HG02981 (cell line): Measurements from ENCODE around the gene GAPDH.
"Not testable (repeated sequence)": the region's sequence is repeated elsewhere in the genome, so short reads cannot be mapped to it uniquely, and the experiment has no call there.

Experiments
- ATAC-seq: cut with Tn5 transposase; IDR thresholded peaks from one replicate; pipeline ENCODE4 v1.9.1; 2021; ENCODE audit warnings: mild to moderate bottlenecking, moderate library complexity; ENCODE audit not compliant: unreplicated experiment

The GAPDH gene

DNA sequence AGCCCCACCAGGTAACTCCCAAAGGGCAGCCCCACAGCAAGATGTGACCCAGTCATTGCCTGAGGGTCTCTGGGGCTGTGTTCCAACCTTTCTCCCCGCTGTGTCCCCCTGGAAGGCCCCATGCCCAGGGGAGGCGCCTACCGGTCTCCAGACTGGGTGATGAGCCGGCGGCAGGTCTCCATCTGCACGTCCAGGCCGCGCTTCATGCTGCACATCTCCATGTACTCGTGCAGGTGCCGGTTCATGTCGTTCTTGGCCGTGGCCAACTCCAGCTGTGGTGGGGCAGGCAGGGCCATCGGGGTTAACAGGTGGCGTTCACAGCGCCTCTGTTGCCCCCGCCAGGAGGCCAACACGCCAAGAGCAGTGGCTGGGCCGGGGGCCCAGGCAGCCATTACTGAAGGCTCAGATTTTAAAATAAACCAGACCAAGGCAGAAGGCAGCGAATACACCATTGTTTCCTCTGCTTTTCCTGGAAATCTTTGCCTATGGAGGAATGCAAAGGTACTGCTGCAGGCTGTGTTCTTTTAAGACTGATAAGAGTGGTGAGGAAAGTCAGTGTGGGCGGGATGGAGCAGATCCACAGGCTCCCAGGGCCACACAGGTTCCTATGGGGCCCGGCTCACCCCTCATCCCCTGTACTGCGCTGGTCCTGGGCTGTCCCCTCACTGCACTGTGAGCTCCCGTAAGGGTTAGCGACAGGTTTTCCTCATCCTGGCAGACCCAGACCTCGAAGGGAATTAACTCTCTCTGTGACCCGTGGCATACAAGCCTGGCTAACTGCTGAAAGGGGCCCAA, 7.3 kb downstream of the GAPDH start:
- no peak for ATAC-seq

DNA sequence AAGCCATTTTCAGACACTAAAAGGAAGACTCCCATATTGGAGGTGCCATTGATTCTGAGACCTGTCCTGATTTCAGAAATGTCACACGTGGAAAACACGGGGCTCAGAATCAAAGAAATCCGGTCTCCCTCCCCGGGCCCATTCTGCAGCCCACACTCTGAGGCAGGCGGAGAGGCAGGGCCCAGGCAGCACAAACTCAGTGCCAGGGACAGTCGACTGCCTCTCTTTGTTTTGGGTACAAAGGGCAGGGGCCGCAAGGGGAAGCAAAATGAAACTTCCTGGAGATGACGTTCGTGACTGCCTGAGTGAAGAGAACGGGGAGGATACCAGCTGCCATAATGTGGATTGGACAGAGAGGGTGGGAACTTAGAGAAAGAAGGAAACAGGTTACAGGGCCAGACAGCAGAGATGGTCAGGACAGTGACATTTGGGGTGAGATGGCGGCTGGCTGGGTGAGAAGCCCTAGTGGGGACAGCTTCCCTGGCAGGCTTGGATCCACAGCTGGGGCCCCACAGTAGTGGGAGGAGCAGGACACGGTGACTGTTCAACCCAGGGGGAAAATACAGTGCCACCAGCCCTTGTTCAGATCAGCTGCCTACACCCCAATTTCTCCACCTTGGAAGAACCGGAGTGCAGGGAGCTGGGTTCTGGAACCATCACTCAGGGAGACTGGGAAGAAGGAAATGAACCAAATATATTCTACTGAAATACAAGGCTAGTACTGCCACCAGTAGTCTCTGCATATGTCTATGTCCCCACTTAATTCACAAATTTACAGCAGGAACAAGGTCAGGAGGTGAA, 8.1 kb downstream of the GAPDH start:
- no peak for ATAC-seq

GRCh38 chr12:6546016-6546415, 11.7 kb downstream of the GAPDH start:
- no peak for ATAC-seq

GRCh38 chr12:6547566-6547965, 13.2 kb downstream of the GAPDH start:
- no peak for ATAC-seq

DNA sequence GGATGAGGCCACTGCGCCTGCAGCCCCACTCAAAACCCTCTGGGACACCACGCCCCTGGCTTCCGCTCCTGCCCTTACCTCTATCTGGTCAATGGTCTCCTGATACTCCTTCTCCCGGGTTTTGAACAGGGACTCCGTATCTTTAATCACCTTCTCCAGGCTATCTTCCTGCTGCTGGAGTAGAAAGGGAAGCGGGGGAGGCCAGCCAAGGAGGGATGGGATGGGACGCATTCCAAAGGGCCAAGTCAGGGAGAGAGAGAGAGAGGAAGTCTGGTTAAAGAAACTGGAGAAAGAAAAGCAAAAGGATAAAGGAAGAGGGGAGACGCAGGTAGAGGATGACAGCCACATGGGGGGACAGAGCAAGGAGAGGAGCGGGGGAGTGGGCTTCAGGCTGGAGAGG, 13.7 kb downstream of the GAPDH start:
- ATAC-seq = no peak

- no peak for ATAC-seq
Observed at GRCh38 chr12:6548556-6548955, 14.2 kb downstream of the GAPDH start.

- ATAC-seq = no peak
Observed at GRCh38 chr12:6548966-6549683, 14.8 kb downstream of the GAPDH start.

- ATAC-seq = no peak
Observed at GRCh38 chr12:6549684-6550151, 15.4 kb downstream of the GAPDH start.

- no peak for ATAC-seq
Observed at GRCh38 chr12:6550294-6551062, 16.2 kb downstream of the GAPDH start.

GRCh38 chr12:6551063-6551461, 16.7 kb downstream of the GAPDH start:
- ATAC-seq = no peak

DNA sequence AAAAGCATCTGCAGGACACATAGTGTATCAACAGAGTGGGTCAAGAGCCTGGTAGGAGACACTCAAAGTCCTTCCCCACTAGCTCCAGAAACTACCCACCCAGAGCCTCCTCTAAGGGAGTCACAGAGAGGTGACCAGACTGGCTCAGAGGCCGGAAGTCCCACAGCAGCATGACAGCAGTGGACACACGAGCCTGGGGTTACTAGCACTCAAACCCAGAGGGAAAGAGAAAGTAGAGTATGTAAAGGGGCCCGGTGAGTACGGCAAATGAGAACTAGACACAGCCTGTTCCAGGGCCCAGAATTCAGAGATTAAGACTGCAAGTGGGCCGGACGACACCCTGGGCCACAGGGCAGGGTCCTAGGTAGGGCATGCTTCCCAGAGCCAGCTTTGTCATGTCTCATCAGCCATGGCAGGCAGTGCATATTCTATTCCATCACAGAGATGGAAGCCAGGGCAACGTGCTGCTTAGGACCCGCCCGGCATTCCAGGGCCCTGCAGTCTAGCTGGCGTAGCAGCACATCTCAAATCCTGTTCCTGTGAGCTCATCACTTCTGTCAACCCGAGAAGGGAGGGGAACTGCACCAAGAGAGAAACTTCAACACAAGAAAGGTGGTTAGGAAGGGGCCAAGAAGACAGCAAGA, 17.3 kb downstream of the GAPDH start:
- no peak for ATAC-seq

DNA sequence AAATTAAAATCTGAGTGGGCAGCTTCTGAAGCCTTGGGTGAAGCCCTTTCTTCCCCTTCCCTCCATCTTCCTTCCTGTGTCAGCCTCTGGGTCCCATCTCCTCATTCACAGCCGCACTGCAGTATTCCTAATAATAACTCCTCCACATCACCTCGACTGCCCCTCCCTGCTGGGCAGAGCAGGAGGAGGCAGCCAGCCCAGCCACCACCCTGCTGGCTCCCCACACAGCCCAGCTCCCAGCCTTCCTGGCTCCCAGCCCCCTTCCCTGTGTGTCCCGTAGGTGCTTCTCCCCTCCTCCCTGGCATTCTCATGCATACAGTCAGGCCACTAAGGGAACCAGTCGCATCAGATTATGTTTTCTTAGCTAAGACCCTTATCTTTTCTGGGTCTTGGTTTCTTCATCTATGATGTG, 17.8 kb downstream of the GAPDH start:
- ATAC-seq = no peak

DNA sequence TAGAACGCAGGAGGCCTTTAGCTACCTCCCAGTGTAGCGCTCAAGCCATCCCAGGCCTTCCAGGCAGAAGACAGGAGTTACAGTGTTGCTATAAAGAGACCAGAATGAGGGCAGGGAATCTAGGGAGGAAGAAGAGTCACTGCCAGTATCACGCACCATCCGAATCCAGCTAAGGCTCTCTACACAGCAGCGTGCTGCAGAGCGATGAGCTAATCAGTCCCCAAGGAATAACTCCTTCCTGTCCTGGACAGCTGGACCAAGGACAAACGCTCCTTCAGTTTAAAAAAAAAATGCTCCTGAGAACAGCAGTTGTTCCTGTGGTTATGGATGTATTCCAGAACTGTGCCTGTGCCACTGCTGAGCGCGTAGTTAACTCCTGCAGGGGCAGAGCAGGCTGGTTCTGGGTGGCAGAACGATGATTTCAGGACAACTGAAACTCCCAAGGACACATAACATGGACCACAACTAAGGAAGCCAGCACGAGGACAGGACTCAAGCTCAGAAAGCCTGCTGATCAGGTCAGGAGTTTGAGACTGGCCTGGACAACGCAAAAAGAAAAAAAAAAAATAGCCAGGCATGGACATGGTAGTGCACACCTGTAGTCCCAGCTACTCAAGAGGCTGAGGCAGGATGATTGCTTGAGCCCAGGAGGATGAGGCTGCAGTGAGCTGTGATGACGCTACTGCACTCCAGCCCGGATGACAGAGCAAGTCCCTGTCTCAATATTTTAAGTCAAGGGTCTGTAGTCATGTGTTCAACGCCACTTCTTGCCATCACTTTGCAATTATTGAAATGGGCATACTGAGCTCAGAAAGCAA, 18.9 kb downstream of the GAPDH start:
- ATAC-seq = no peak

DNA sequence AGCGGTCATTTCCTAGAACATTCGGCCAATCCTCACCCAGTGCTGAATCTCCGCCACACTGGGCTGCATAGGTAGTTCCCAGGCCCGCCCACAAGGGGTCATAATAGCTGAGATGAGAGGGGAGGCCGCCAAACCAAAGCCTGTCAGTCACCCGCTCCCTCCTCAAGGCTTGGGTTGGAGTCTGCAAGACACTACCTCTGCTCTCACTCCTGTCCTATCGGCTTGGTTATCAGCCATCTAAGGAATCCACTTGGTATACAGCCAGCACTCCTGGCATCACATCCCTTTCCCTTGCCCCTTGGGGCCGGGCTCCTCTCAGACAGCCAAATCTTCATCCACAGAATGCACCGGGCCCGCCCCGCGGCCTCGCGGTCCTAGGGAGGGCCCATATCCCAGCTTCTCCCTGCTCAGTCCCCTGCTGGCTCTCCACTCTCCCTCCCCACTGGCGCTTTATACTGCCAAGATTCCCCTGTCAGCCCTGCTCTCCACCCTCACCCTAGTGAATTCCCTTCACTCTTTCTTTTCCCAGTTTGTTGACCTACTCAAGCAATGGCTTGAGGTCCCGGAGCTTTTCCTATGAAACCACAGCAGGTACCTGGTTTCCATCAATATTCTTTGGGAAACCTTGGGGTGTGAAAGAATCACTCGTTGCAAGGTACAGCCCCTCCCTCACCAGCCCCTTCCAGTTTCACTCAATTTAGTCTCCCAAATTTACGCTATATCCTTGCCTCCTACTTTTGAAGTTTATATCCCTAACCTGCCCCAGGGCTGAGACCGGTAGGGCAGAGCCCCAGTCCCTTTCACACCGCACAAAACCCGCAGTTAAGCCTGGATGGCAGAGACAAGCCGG, 20.1 kb downstream of the GAPDH start:
- peak; percentile 50 for ATAC-seq

- peak; percentile 4 for ATAC-seq
Observed at GRCh38 chr12:6555018-6555691, 20.8 kb downstream of the GAPDH start.

DNA sequence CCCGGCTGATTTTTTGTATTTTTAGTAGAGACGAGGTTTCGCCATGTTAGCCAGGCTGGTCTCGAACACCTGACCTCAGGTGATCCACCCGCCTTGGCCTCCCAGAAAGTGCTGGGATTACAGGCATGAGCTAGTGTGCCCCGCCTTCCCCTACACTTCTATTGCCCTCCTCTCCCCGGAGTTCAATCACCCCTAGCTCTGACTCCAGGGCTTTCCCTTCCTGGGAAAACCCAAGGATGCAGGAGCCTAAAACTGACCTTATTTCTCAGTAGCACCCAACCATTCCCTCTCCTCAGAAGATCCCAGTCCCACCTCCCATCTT, 22.1 kb downstream of the GAPDH start:
- ATAC-seq = not testable (repeated sequence)

GRCh38 chr12:6556857-6557256, 22.5 kb downstream of the GAPDH start:
- ATAC-seq = no peak
